Astrocyte of the hippocampus (primary cell): ENCODE data around the gene DUSP15.
"Not testable (repeated sequence)": the region's sequence is repeated elsewhere in the genome, so short reads cannot be mapped to it uniquely, and the experiment has no call there.

Experiments
- DNase-seq: peaks from one replicate; pipeline ENCODE4 v3.0.0; 2011; ENCODE audit warnings: low read depth, low spot score

Gene DUSP15

GRCh38 chr20:31822421-31823330 is 47.7 kb downstream of the DUSP15 start:
- peak; percentile 89 for DNase-seq

DNA sequence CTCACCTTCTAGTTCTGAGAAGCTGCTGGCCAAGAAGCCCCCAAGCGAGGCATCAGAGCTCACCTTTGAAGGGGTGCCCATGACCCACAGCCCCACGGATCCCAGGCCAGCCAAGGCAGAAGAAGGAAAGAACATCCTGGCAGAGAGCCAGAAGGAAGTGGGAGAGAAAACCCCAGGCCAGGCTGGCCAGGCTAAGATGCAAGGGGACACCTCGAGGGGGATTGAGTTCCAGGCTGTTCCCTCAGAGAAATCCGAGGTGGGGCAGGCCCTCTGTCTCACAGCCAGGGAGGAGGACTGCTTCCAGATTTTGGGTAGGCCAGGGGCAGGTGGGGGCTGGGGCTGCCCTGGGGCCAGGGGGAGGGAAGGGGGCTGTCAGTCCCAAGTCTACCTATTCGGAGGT is 48.9 kb downstream of the DUSP15 start:
- no peak for DNase-seq

- no peak for DNase-seq
Observed at GRCh38 chr20:31820228-31820627, 50.1 kb downstream of the DUSP15 start.

GRCh38 chr20:31819083-31819784 is 51.1 kb downstream of the DUSP15 start, which contains the start of gene MYLK2:
MYLK2 (plus strand) TSS chr20:31819356; CDS start chr20:31819581, 225 bp downstream.
- no peak for DNase-seq

- DNase-seq, result no peak
Observed at GRCh38 chr20:31818376-31818908, 51.9 kb downstream of the DUSP15 start.

DNA sequence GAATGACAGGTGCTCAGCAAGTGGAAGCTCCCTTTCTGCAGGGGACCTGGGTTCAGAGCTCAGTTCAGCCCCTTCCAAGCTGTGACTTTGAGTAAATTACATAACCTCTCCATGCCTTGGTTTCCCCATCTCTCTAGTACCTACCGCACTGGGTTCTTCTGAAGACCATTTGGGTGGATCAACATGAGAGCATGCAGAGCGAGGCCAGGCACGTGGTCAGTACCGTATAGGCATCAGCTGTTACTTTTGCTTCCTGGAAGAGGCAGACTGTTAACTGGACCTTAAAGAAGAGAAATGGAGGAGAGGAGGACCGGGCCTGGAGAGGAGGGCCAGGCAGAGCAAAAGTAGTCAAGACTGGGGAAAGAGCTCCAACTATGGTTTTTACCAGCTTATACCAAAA is 52.9 kb downstream of the DUSP15 start:
- no peak for DNase-seq

DNA sequence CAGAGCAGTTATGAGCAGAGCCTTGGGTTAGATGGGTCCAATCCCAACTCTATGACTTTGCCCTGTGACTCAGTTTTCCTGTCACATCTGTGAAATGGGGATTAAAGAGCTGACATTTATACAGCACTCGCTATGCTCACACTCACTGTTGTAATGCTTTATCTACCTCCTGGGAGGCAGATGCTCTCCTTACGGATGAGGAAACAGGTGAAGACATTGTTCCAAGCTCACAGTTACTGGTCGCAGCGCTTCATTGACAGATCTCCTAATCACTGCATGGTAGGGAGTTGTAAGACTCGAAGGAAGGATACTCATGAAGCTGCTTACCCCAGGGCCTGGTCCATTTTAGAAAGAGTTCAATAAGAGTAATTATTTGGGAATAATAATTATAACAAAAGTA is 54.1 kb downstream of the DUSP15 start:
- no peak for DNase-seq

DNA sequence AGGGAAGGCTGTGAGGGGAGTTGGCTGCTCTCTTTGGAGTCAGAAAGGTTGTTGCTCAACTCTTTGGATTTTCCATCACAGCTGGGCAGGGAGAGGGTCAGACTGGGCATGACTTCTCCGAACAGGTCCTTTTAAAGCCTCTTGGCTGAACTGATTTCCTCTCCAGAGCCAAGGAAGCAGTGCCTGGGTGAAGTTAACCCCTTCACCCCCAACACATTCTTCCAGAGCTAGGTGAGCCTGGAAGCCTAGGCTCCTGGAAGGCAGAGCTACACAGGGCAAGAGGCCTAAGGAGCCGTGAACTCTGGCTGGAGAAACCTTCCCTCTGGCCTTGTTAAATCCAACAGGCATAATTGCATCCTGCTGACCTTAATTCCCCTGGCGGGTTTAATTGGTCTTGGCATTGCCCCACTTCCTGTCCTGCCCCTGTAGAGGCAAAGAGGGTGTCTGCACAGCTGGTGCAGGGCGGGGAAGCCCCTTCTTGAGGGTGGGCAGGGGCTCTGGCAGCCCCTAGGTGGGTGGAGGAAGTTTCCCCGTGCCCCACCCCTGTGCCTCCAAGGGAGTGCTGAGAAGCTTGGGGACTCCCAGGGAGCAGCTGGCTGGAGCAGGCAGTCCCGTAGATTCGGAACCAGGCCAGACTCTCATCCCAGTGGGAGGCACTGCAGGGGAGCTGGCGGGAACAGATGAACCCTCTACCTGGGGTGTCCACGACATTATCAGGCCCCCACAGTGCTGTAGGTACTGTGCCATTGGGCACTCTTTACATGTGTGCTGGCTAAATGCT is 54.7 kb downstream of the DUSP15 start:
- no peak for DNase-seq

DNA sequence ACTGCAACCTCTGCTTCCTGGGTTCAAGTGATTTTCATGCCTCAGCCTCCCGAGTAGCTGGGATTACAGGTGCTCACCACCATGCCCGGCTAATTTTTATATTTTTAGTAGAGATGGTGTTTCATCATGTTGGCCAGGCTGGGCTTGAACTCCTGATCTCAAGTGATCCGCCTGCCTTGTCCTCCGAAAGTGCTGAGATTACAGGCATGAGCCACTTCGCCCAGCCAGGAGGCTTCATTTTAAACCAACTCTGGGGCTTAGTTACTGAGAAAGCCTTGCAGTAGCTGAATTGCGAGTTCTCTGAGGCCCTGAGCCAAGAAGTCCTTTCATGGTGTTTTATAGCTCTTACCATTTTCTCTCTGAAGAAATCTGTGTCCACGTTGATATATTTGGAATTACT is 56.2 kb downstream of the DUSP15 start:
- not testable (repeated sequence) for DNase-seq

- no peak for DNase-seq
Observed at GRCh38 chr20:31813611-31814010, 56.7 kb downstream of the DUSP15 start.

GRCh38 chr20:31811796-31812728 is 58.3 kb downstream of the DUSP15 start:
- DNase-seq, result peak; percentile 78

- DNase-seq, result no peak
Observed at GRCh38 chr20:31811198-31811597, 59.1 kb downstream of the DUSP15 start.
